HG02870 (cell line): Measurements from ENCODE around the gene SMPD3.
"Not testable (repeated sequence)": the region's sequence is repeated elsewhere in the genome, so short reads cannot be mapped to it uniquely, and the experiment has no call there.

Experiments used
- ATAC-seq: cut with Tn5 transposase; IDR thresholded peaks from one replicate; pipeline ENCODE4 v1.9.1; 2021; ENCODE audit warnings: mild to moderate bottlenecking, moderate library complexity; ENCODE audit not compliant: unreplicated experiment

SMPD3 gene

DNA sequence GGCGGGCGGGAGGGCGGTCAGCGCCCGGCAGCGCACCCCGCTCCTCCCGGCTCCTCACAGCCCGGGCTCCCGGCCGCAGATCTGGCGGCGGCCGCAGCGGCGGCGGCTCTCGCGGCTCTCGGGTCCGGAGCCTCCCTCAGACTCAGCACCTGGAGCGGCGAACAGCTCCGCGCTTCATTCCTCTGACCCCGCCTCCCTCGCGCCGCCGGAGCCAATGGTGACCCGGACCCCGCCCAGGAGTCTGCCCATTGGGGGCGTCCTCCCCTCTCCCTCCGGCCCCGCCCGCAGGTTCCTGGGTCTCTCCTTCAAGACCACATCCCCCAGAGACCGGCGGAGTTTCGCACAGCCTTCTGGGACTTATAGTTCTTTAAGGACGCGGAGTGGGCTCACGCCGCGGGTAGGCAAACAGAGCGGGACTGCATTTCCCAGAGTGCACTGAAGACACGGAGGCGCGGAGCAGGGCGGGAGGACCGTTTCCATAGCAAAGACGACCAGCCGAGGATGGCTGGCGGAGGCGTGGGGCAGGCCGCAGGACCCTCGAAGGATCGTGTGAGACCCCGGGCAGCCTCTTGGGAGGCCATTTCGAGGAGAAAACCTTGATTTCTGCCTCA lies at the start of gene SMPD3:
TSS of gene SMPD3 (minus strand) at position 149 of the 611 bp plus-strand sequence. CDS start 76,327 bp downstream, outside the sequence.
- peak; percentile 93 for ATAC-seq

DNA sequence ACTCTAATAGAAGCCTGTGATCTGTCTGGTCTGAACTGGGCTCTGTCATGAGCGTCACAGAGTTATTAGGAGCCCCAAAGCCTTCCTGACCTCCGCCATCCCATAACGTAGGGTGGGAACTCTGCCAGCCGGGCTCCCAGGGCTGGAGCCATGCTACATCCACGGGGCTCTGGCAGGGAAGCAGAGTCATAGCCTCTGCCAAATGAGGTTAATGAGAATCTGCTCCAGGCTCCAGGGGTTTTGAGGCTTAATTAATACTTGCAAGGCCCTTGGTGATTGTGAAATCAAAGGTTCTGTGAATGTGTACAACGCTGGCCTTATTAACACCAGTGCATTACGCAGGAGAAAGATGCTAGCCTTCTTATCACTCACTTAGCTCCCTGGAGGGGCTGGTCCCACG lies 48.4 kb upstream of the SMPD3 start:
- no peak for ATAC-seq

- ATAC-seq: not testable (repeated sequence)
Measured at GRCh38 chr16:68494261-68494660, 46.0 kb upstream of the SMPD3 start.

DNA sequence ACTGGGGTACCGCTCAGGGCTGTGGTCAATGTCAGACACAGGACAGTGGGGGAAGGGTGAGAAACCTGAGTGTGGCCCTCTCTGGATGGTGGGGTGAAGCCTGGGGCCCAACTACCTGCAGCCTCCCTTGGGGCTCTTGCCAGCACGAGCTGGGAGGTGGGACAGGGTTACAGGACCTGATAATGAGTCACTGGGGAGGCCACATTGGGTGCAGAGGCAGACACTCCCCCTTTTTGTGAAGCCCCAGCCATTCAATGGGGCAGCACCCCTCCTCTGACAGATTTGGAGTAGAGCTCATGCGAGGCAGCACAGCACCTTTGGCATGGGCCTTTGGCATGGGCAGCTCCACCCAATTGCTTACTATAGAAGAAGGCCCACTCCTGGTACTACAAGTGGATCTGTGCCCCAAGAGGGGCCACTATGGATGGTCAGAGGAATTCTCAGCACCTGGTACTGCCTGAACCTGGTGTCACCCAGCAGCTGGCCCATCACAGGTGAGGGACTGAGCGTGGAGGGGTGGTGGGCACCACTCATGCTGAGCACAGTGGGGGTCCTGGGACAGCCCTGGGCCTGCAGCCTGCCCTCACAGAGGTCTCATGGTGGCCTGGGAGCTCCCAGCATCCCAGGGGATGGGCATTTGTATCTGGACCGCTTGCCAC lies 45.2 kb upstream of the SMPD3 start:
- no peak for ATAC-seq

DNA sequence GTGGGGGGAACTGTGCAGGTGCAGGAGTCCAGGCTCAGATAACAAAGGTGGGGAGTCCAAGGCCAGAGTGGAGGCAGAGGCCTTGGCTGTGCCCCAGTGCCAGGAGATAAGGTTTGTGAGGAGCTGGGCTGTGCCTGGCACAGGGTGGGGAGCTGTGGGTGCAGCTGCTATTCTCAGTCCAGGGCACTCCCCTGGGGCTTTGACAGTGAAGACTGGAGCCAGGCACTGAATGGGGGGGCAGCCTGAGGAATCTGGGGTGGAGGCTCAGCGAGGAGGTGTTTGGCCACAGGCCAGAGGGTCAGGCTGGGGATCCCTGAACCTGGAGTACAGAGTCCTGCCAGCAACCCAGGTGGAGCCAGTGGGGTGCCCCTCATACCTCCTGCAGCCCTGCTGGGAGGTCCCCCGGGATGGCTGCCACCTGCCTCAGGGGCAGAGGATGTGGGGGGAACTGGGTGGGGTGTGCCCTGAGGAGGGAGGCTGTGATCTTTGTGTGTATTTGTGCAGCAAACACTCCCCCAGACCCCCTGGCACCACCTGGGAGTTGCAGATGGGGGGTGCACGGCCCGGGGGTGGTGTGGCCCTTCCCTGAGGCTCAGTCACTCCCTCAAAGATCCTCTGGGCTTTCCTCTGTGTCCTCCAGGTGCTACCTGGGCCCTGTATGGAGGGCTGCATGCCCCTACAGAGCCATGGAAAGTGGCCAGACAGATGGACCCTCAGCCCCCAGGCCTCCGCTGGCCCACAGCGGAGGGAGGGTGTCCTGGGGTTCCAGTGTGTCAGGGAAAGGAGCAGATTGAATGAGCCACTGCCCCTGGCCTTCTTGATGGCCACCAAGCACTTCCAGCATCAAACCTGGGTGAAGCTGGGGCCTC lies 44.5 kb upstream of the SMPD3 start:
- no peak for ATAC-seq

DNA sequence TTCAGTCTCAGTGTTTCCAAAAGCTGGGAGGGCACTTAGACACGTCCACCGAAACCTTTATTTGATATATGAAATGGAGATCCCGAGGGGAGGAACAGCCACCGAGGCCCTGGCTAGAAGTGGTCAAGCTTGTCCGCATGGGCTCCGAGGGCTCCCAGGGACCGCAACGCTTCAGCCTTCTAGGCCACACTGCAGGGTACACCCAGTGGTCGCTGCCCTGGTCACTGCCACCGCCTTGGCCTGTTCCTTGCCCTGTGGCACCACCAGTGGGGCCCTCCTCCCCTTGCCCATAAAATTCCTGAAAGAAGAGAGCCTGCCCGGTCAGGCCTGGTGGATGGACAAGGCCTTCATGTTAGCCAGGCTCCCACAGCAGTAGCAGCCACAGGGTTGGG lies 43.8 kb upstream of the SMPD3 start:
- ATAC-seq: no peak

DNA sequence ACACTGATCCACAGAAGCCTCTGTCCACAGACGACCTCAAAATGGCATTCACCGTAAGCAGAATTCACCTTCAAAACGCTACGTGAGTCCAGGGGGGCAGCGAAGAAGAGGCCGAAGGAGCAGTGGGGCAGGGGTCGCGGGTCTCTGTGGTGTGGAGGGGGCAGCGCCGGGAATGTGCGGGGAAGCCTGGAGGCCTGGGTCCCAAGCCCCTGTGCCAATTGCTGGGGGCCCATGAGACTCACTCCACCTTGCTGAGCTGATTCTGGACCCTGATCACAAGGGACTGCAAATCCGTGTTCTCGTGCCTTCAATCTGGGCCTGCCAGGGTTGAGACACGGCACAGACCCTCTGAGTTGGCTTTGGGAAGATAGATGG lies 43.3 kb upstream of the SMPD3 start:
- no peak for ATAC-seq

GRCh38 chr16:68490829-68491575 lies 42.7 kb upstream of the SMPD3 start:
- ATAC-seq: no peak

DNA sequence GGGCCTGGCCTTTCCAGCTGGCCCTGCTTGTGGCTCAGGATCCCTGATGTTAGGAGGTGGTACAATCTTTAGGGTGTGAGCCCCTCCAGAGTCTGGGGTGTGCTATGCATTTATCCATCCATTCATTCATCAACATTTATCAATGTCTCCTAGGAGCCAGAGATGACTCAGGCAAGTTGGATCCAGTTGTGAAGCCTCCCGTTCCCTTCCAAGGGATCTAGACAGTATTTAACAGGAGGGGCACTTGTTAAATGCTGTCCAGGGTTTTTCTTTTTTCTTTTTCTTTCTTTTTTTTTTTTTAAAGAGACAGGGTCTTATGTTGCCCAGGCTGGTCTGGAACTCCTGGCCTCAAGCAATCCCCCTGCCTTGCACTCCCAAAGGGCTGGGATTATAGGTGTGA lies 42.0 kb upstream of the SMPD3 start:
- ATAC-seq: no peak

GRCh38 chr16:68488554-68488953 lies 40.2 kb upstream of the SMPD3 start:
- no peak for ATAC-seq

DNA sequence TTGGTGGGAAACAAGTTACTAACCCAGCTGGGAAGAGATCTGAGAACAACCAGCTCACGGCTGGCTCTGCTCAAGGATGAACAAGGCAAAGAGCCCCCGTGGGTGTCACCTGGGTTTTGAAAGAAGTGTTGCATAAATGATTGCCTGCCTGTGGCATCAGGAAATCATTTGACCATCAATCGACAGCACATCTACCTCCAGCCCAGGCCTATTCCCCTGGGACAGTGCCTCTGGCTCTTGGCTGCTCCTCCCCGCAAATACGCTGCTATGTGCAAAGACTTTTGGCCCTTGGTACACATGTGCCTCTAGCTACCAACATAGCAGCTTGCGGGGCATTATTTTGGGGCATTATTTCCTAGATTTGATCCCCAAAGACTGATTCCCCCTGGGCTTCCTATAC lies 39.4 kb upstream of the SMPD3 start:
- ATAC-seq: no peak

DNA sequence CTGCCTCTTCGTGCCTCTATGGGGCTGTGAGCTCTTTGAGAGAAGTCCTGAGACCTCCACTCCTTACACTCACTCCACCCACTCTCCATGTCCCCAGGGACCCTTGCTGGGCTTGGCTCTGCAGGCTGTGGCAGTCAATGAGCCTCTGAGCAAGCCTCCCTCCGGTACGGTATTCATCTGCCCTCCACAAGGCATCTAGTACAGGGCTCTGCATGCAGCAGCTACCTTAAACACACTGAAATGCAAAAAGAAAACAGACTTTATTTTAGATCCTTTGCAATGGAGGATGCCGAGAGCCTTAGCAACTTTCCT lies 38.9 kb upstream of the SMPD3 start:
- ATAC-seq: no peak

DNA sequence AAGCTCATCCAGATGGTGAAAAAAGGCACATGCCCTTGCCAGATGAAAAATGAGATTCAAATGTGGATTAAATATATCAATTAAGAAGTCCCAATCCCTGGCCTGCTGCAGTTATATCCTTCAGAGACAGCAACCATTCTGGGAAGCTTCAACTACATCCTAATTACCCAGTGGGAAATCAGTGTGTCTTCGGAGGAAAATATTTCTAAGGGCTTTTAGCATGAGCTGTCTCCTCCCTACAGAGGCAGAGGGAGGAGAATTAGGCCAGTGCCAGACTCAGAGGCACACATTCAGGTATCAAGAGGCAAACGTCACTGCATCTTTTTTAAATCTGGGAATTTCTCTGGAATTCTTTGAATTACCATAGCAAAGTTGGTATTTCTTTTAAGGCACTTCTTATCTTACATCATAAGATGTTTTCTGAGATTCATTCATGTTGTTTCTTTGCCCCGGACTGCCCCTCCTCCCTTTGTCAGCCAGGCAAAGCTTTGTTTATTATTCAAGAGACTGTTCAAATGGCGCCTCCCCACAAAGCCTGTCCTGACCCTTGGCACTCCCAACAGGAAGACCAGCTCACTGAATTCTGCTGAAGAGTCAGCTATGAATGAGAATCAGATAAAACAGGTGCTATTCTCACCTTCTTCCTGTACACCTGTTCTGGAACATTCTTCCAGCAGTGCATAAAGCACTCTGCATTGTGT lies 38.3 kb upstream of the SMPD3 start:
- ATAC-seq: no peak

GRCh38 chr16:68481636-68482035 lies 33.3 kb upstream of the SMPD3 start:
- ATAC-seq: no peak

GRCh38 chr16:68480084-68480995 lies 32.0 kb upstream of the SMPD3 start:
- ATAC-seq: no peak

GRCh38 chr16:68479271-68479670 lies 31.0 kb upstream of the SMPD3 start:
- ATAC-seq: no peak

GRCh38 chr16:68478526-68479250 lies 30.4 kb upstream of the SMPD3 start:
- ATAC-seq: no peak

DNA sequence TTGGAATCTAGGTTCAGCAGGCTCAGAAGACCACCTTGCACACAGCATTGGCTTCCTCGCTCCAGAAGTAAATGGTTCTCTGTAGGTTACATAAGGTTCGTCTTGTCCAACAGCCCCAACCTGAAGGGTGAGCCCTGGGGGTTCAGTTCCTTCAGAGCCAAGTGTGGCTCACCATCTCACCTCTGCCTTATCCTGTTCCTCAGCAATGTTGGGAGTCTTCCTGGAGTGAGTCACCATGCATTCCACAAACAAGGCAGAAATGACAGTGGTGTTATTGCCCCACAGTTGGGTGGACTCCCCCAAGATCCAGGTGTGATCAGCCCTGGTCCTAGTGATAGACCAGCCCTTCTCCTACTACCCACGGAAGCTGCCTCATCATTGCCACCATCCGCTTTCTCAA lies 26.8 kb upstream of the SMPD3 start:
- ATAC-seq: no peak
